Ovary (tissue), 3 donors: ENCODE measurements around the gene PCGF5.

Experiments
- CTCF ChIP-seq, 3 donors: fragments of 450-650 bp in 2 of 3; fragments of 200-600 bp in 1 of 3; IDR thresholded peaks; one replicate each; pipeline versions ENCODE4 v1.5.1 to v1.8.0; 2016 to 2022; ENCODE audit warnings: antibody characterized with exemption in 3 of 3, mild to moderate bottlenecking in 1 of 3
- EP300 ChIP-seq: sonication (generic); formaldehyde crosslinking; IDR thresholded peaks from one replicate; pipeline ENCODE4 v1.6.1; 2017; ENCODE audit warnings: antibody characterized with exemption
- donor health status: DM: no; HTN: no; CAD: no.

GRCh38 chr10:91239789-91240188, 19.3 kb downstream of the PCGF5 start:
- no peak for TF ChIP-seq CTCF (IDR thresholded peaks at IDR 0.05)
- no peak for TF ChIP-seq EP300
